Subcutaneous adipose tissue (tissue), 4 donors: Measurements from ENCODE around the gene MYRF. TPM values are rescaled to one million over a fixed set of nuclear protein-coding genes. Genes with fewer than 3 reads are reported as not detected.

ENCODE experiments used
- total RNA-seq, 4 donors: library from RNA; depleted of rRNA; stranded (reverse); fragments of >200 nt; gene quantifications; one replicate each; pipeline ENCODE4 v1.1.0, GENCODE V29; 2016
- TF ChIP-seq, protein P1 (sequence below): fragments of 450-650 bp; IDR thresholded peaks from one replicate; pipeline ENCODE4 v1.5.1; 2016; ENCODE audit warnings: low read depth, mild to moderate bottlenecking, control low read depth, antibody characterized with exemption, moderate library complexity

MYRF gene
- total RNA-seq, 4 donors from 2014 or later, result 0.17 to 0.33 TPM; not detected in 2

DNA sequence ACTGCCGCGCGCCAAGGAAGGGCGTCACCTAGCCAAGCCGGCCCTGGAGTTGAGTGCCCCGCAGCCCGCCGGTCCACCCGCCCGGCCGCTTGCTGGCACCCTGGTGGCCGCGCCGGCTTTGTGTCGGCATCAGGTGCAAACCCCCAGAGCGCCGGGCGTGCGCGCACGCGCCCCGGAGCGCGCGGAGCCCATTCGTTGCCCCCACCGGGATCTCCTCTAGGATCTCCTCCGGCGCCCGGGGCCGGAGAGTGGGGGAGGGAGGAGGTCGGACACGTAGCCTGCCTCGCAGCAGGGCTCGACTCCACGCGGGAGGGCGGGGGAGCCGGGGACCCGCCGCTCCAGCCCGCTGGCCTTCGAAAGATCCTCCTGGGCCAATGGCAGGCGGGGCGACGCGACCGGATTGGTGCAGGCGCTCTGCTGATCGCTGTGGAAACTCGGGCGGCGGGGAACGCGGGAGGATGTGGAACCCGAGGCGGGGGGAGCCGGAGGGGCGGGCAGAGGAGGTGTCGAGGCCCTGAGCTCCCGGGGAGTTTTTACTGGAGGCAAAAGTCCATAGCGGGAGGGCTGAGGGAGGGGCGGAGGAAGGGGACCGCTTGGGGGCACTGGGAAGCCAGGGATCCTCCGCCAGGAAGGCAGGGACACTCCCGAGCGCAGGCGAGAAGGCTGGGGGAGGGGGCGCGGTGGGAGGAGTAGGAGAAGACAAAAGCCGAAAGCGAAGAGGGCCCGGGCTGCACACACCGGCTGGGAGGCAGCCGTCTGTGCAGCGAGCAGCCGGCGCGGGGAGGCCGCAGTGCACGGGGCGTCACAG is 75.3 kb downstream of the MYRF start, which contains the start of gene FADS2:
TSS of gene FADS2 (plus strand) at position 730 of the 808 bp plus-strand sequence. CDS start 91 bp downstream, outside the sequence.
- TF ChIP-seq, protein P1, sequence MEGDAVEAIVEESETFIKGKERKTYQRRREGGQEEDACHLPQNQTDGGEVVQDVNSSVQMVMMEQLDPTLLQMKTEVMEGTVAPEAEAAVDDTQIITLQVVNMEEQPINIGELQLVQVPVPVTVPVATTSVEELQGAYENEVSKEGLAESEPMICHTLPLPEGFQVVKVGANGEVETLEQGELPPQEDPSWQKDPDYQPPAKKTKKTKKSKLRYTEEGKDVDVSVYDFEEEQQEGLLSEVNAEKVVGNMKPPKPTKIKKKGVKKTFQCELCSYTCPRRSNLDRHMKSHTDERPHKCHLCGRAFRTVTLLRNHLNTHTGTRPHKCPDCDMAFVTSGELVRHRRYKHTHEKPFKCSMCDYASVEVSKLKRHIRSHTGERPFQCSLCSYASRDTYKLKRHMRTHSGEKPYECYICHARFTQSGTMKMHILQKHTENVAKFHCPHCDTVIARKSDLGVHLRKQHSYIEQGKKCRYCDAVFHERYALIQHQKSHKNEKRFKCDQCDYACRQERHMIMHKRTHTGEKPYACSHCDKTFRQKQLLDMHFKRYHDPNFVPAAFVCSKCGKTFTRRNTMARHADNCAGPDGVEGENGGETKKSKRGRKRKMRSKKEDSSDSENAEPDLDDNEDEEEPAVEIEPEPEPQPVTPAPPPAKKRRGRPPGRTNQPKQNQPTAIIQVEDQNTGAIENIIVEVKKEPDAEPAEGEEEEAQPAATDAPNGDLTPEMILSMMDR, result no peak

DNA sequence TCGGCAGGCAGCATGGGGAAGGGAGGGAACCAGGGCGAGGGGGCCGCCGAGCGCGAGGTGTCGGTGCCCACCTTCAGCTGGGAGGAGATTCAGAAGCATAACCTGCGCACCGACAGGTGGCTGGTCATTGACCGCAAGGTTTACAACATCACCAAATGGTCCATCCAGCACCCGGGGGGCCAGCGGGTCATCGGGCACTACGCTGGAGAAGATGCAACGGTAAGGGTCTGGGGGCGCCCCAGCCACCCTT is 75.9 kb downstream of the MYRF start:
- TF ChIP-seq, protein P1, result no peak

DNA sequence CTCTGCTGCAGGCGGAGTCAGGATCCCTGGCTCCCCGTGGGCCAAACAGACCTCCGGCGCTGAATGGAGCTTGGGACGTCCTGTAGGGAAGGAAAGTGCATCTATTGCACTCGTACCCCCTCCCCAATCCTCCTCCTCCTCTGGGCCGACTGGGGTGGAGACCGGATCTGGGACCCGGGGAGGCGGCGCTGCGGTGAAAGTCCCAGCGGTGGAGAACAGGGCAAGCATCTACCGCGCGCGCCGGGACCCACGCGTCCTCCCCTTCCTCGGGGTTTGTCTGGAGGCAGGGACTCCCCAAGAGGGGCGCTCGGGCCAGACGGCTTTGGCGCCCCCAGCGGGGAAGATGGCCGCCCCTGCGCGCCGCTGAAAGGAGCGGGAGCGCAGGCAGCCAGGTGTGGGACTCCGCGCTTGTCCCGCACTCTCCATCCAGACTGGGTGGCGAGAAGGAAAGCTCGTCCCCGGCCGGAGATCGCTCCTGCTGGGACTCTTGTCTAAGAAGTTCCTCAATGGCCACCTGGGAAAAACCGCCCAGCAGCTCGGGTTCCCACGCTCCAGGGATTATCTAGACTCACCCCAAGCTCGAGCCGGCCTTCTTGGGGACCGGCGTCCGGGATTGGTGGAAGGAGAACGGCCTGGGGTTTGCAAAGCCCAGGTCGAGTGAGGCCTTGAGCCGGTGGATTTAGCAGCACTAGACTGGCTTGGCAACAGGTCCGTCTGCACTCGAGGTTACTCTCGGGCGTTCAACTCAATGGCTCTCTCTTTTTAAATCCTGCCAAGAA is 76.4 kb downstream of the MYRF start:
- TF ChIP-seq, protein P1, result no peak

DNA sequence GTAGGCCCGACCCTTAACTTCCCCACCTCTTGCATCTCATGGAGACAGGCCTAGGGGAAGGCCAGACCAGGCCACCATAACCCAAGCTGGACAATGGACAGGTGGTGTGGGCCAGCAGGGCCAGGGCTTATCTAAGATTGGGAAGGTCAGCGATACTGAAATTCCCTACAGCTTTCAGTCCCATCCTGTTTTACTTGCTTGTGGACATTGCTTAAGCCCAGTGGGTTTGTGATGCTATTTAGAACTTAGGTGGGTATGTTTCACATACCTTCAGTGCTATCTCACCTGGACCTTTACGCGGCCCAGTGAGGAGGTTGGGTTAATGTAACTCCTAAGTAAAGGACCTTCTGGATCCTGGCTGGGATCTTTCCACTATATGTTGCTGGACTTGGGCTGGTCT is 77.4 kb downstream of the MYRF start:
- TF ChIP-seq, protein P1, result no peak

DNA sequence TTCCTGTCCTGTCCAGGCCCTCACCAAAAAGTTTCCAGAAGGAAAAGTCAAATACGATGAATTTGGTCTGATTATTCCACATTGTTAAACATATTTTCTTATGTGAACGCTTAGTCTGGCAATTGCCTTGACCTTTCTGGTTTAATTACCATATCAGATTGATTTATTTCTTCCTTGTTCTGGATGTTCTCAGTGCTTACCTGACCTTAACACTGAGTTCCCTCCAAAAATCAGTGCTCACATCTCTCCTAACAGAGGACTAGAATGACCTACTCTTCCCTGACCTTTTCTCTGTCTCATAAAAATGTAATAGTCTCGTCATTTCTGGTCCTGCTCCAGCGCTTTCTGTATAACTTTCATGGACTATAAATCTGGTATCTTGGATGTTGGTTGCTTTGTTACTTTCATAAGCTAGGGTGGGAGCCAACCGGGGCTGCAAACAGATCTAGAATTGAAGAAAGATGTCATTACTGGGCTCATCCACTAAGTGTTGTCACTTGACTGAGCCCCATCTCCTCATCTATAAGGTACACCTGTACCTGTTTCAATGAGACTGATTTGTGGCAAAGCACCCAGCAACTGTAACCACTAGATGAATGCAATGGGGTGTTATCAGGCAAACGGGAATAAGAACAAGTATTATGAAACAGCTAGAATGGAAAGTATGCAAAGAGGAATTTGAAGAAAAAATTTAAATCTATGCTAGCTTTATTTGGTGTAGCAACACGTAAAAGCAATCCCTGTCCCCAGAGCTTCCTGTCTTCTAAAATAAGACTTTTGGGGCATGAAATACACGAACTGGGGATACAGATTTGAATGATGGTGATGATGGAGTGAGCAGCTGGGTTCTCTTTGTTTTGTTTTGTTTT is 78.0 kb downstream of the MYRF start:
- TF ChIP-seq, protein P1, result no peak

DNA sequence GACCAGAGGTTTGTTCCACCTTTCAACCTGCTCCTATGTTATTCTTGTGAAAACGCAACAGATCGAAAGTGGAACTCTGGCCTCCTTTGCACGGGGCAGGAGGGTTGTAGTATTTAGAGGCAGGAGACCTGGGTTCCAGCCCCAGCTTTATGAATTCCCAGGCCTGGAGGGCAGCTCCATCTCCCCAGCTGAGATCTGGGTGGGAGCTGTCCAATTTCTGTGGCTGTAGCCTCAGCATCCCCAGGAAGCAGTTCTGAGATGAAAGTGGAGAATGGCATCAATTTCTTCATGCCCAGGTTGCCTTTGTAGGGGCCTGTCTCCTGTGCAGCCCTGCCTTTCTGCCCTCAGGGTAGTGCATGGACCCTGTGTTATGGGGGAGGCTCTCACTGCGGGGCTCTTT is 79.8 kb downstream of the MYRF start:
- TF ChIP-seq, protein P1, result no peak
